NCI-H446 (cell line): Measurements from ENCODE around the gene UBASH3A.
"Not testable (repeated sequence)": the region's sequence is repeated elsewhere in the genome, so short reads cannot be mapped to it uniquely, and the experiment has no call there.

Experiments used
- DNase-seq, 2 experiments: peaks; one replicate each; lab custom pipeline; 2025; lab: John Stamatoyannopoulos, UW

Gene UBASH3A

DNA sequence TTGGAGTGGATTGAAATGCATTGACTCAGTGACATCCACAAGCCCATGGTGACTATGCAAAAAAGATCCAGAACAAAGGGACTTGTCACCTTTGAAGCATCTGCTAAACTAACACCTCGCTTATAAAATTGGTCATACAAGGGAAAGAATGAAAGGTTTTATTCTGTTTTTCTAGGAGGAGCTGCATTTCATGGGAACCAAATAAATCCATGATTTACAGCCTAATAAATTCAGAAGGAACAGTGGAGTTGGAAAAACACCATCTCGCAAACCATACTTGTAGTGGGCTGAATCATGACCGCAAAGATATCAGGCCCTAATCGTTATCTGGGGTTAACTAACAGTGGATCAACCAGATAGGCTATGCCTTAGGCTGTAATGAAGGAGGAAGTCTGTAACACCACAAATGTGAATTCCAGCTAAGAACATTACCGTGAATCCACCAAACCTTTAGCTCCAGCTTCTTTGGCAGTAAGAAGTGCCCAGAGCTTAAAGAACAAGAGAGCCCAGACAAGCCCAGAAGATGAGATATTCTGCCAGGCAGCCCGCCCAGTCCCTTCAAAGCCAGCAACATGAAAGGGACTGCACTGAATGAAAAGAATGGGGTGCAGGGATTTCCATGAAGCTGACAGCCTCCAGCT is 64.9 kb downstream of the UBASH3A start:
- no peak for DNase-seq

DNA sequence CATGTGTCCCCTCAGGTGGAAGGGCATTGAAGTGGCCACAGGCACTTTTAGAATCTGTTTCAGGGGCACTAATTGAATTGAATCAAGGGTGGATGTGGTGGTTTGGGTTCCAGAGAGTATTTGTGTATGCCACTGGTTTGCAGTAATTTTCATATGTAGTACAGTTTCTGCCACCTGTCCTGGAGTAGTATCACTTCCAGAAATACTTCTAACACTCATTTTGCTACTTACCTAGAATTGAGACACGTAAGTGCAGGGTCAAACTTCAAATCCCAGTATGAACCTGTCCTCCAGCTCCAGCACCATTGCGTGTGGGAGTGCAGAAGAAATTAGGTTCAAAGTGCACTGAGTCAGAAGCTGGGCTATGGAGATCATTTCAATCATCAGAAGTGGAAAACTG is 65.6 kb downstream of the UBASH3A start:
- DNase-seq, result no peak

DNA sequence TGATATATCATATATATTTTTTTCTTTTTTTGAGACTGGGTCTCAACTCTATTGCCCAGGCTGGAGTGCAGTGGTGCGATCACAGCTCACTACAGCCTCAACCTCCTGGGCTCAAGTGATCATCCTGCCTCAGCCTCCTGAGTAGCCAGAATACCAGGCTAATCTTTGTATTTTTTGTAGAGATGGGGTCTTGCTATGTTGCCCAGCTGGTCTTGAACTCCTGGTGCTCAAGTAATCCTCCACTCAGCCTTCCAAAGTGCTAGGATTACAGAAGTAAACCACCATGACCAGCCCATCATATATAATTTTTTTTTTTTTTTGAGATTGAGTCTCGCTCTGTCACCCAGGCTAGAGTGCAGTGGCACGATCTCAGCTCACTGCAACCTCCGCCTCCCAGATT is 66.0 kb downstream of the UBASH3A start:
- DNase-seq, result not testable (repeated sequence)

DNA sequence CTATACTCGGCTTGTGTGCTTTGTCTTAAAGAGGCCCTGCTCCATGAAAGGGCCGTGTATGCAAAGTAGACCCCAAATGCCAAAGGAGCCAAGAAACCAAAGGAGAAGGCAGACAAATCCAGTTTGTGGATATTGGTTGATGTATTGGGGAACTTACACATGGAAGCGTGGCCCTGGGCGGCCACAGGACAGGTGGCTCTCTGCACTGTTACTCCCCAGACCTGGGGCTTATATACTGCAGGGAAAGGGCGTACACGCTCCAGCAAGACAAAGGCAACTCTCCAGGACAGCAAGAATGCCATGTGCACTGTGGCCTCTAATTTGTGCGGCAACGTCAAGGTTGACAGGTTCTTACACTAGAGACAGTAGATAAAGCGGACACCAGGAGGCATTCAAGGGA is 67.5 kb downstream of the UBASH3A start:
- DNase-seq, result no peak

- DNase-seq, result no peak
These were observed 68.1 kb downstream of the UBASH3A start for GRCh38 chr21:42471716-42472330.

DNA sequence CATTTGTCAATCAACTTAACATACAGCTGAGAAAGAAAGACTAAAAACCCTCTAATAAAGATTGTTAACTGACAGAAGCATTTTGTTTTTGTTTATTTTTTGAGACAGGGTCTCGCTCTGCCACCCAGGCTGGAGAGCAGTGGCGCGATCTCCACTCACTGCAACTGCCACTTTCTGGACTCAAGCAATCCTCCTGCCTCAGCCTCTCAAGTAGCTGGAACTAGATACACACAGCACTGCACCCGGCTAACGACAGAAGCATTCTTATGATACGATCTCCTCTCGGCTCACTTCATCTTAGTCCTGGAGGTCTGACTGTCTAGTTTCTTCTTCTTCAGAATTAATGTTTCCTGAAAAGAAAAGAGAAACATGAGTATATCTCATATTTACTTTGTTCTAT is 68.8 kb downstream of the UBASH3A start:
- no peak for DNase-seq

DNA sequence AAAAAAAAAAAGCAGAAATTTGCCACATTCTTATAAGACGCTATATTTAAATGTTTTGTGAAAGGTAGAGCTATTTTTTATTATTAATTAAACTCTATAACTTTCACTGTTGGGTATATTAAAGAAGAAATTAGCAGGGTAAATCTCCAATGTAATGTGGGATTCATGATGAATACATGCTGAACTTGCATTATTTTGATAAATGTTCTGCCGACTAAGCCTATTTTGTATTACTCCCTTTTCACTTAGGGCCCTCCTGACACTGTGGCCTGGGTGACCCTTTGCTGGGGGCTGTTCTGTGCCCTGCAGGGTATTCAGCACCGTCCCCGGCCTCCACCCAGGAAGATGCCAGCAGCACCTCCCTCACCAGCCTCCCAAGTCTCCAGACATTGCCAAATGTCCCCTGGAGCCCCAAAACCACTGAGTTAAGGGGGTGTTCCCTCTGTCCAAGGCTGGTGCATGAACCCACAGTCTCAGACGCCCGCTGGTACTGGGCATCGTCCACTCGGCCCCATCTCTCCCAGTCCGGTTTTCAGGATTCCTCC is 69.9 kb downstream of the UBASH3A start:
- no peak for DNase-seq

GRCh38 chr21:42474043-42474831 is 70.5 kb downstream of the UBASH3A start:
- no peak for DNase-seq

GRCh38 chr21:42475036-42475435 is 71.3 kb downstream of the UBASH3A start:
- no peak for DNase-seq

GRCh38 chr21:42475526-42476387 is 72.1 kb downstream of the UBASH3A start:
- DNase-seq, result no peak

GRCh38 chr21:42476388-42477331 is 73.0 kb downstream of the UBASH3A start:
- no peak for DNase-seq

DNA sequence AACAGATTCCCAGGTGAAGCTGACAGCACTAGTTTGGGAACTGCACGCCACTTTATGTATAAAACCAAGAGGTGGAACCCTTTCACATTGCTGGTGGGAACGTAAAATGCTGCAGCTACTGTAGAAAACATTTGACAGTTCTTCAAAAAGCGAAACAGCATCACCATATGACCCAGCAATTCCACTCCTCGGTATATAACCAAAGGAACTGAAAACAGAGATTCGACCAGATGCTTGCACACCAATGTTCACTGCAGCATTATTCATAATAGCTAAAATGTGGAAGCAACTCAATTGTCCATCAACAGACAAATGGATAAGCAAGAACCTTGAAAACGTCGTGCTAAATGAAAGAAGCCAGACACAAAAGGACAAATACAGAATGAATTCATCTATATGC is 74.8 kb downstream of the UBASH3A start:
- DNase-seq, result no peak

DNA sequence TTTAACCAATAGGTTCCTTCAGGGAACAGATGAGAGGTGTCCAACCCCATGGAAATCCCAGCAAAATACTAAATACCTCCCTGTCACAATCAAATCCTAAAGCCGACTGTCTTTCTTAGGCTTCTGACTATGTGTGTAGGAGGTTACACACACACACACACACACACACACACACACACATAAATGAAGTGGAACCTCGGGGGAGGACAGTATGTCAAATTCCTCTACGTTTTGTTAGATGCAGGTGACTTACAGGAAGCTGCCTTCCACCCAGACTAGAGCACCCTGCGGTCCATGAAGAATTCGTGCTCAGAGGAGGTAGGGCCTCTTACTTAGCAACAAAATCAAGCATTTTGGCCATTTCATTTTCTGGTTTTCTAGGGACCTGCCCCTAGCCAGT is 75.9 kb downstream of the UBASH3A start:
- no peak for DNase-seq

DNA sequence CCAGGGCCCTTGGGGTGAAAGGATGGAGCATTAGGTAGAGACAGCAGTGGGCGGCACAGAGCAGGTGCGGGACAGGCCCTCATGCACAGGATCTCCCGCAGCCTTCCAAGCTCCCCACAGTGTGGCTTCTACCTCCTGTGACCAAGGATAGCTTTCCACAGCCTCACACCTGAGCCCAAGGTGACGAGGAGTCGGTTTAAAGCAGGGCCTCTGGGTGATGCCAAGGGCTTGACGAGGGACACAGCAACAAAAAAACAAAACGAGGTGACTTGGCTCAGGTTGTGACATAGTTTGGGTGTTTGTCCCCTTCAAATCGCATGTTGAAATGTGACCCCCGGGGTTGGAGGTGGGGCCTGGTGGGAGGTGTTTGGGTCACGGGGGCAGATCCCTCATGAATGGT is 77.0 kb downstream of the UBASH3A start:
- no peak for DNase-seq

DNA sequence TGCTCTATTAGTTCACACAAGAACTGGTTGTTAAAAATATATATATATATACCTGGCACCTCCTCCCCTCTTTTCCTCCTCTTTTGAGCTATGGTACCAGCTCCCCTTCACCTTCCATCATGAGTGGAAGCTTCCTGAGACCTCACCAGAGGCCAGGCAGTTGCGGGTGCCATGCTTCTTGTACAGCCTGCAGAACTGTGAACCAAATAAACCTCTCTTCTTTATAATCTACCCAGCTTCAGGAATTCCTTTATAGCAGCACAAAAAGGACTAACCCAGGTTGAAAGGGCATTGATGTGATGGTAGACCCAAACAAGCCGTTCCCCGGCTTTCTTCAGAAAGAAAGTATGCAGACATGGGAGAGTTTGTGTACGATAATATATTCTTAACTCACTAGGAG is 77.5 kb downstream of the UBASH3A start:
- DNase-seq, result no peak

GRCh38 chr21:42484966-42485365 is 81.3 kb downstream of the UBASH3A start:
- no peak for DNase-seq

GRCh38 chr21:42486072-42486471 is 82.4 kb downstream of the UBASH3A start:
- DNase-seq, result no peak

GRCh38 chr21:42486531-42486930 is 82.8 kb downstream of the UBASH3A start:
- no peak for DNase-seq

GRCh38 chr21:42489006-42489563 is 85.4 kb downstream of the UBASH3A start:
- no peak for DNase-seq

DNA sequence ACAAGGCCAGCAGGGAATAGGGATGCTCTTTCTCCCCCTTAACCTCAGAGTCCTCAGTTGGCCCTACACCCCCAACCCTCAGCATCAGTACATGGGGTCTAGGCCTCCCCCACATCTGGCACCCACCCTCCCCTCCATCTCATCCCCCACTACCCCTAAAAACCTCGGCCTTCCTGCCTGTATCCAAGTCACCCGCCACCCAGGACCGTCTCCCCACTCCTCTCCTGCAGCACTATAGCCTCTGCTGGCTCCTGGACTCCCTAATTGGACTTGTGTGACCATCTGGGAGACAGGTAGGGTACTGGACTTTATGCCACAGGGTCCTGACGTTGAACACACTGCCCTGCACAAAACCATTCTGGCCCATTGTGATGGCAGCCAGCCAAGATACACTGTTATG is 86.3 kb downstream of the UBASH3A start:
- DNase-seq, result no peak

DNA sequence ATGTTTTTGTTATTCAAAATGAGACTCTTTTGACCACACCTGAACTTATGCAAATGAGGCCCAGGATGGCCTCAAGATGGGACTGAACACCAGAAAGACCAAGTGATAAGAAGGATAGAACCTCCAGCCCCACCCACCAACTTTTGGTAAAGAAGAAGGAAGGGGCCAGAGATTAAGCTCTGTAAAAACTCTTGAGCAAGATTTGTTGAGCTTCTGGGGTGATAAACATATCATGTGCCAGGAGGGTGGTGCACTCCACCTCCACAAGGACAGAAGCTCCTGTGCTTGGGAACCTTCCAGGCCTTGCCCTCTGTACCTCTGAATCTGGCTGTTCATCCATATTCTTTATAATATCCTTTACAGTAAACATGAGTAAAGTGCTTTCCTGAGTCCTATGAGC is 87.0 kb downstream of the UBASH3A start:
- no peak for DNase-seq
